Gastroesophageal sphincter (tissue), 2 donors: ENCODE measurements around the gene DNAH7.

Source experiments
- EP300 ChIP-seq: sonication (generic); formaldehyde crosslinking; IDR thresholded peaks from one replicate; pipeline ENCODE4 v1.6.1; 2017; ENCODE audit warnings: antibody characterized with exemption, mild to moderate bottlenecking
- POLR2AphosphoS5 ChIP-seq: sonication (generic); formaldehyde crosslinking; IDR thresholded peaks from one replicate; pipeline ENCODE4 v1.6.1; 2017; ENCODE audit warnings: antibody characterized with exemption

- TF ChIP-seq EP300: no peak
- no peak for TF ChIP-seq POLR2AphosphoS5
These were observed 82.9 kb downstream of the DNAH7 start for GRCh38 chr2:195985741-195986140.
